HepG2 (cell line): ENCODE data around the gene CORO7. TPM values are rescaled to one million over a fixed set of nuclear protein-coding genes. Genes with fewer than 3 reads are reported as not detected.

Experiments used
- AGO2 ChIP-seq: fragments of 200-400 bp; formaldehyde crosslinking; optimal IDR thresholded peaks from 2 replicates; pipeline ENCODE3; 2017; ENCODE audit warnings: mild to moderate bottlenecking, low read depth, low read length, moderate library complexity
- ELF4 ChIP-seq: sonication (generic); formaldehyde crosslinking; IDR thresholded peaks from 2 replicates; pipeline ENCODE4 v1.5.0; 2020; ENCODE audit warnings: missing genetic modification reagents, mild to moderate bottlenecking, moderate library complexity, borderline replicate concordance
- FOSL2 ChIP-seq: sonication (generic); formaldehyde crosslinking; IDR thresholded peaks from 2 replicates; pipeline ENCODE4 v1.4.0; 2020; ENCODE audit warnings: missing genetic modification reagents
- HOXA7 ChIP-seq: sonication (generic); formaldehyde crosslinking; IDR thresholded peaks from 2 replicates; pipeline ENCODE4 v1.8.1; 2022; ENCODE audit warnings: mild to moderate bottlenecking, missing genetic modification reagents, moderate library complexity
- MATR3 ChIP-seq: sonication (generic); formaldehyde crosslinking; IDR thresholded peaks from 2 replicates; pipeline ENCODE4 v1.4.0; 2020; ENCODE audit warnings: missing genetic modification reagents
- MYPOP ChIP-seq: sonication (generic); formaldehyde crosslinking; IDR thresholded peaks from 2 replicates; pipeline ENCODE4 v1.8.1; 2023; ENCODE audit warnings: mild to moderate bottlenecking, moderate library complexity, missing genetic modification reagents
- MZF1 ChIP-seq: sonication (generic); formaldehyde crosslinking; IDR thresholded peaks from 2 replicates; pipeline ENCODE4 v1.8.1; 2023; ENCODE audit warnings: mild to moderate bottlenecking, missing genetic modification reagents, borderline replicate concordance
- NFIB ChIP-seq: sonication (generic); formaldehyde crosslinking; IDR thresholded peaks from 2 replicates; pipeline ENCODE4 v1.9.0; 2021; ENCODE audit warnings: missing genetic modification reagents, mild to moderate bottlenecking, borderline replicate concordance
- NFIC ChIP-seq: IDR thresholded peaks from 2 replicates; pipeline ENCODE4 v1.6.1; 2012; ENCODE audit warnings: mild to moderate bottlenecking, low read length, inconsistent platforms
- NONO ChIP-seq, 2 experiments: fragments of 450-650 bp in 1 of 2; sonication (generic) in 1 of 2; formaldehyde crosslinking in 1 of 2; IDR thresholded peaks in 1 of 2; conservative IDR thresholded peaks in 1 of 2; 2 replicates each; pipeline versions ENCODE4 v1.6.1 to v1.8.0; 2017 to 2022; ENCODE audit warnings: mild to moderate bottlenecking in 1 of 2, missing genetic modification reagents in 1 of 2, moderate library complexity in 1 of 2
- PHB2 ChIP-seq: fragments of 450-650 bp; IDR thresholded peaks from 2 replicates; pipeline ENCODE4 v1.6.1; 2018; ENCODE audit not compliant: partially characterized antibody
- RBFOX2 ChIP-seq: fragments of 200-400 bp; formaldehyde crosslinking; IDR thresholded peaks from 2 replicates; pipeline ENCODE4 v1.6.1; 2017; ENCODE audit warnings: low read depth, mild to moderate bottlenecking, low read length
- RORA ChIP-seq: sonication (generic); formaldehyde crosslinking; IDR thresholded peaks from 2 replicates; pipeline ENCODE4 v1.5.0; 2020; ENCODE audit warnings: mild to moderate bottlenecking, missing genetic modification reagents, moderate library complexity
- SIN3A ChIP-seq: IDR thresholded peaks from 2 replicates; pipeline ENCODE4 v1.6.1; 2011; ENCODE audit warnings: low read depth, mild to moderate bottlenecking, control low read depth, low read length, borderline replicate concordance
- SKI ChIP-seq: fragments of 450-650 bp; IDR thresholded peaks from one replicate; pipeline ENCODE4 v1.6.1; 2018; ENCODE audit warnings: mild to moderate bottlenecking; ENCODE audit not compliant: partially characterized antibody
- SOX5 ChIP-seq: IDR thresholded peaks from 2 replicates; pipeline ENCODE4 v1.6.1; 2016; ENCODE audit warnings: borderline replicate concordance
- SP2 ChIP-seq: sonication (generic); formaldehyde crosslinking; IDR thresholded peaks from 2 replicates; pipeline ENCODE4 v1.5.1; 2020; ENCODE audit warnings: mild to moderate bottlenecking, missing genetic modification reagents
- ZBTB8A ChIP-seq: sonication (generic); formaldehyde crosslinking; IDR thresholded peaks from 2 replicates; pipeline ENCODE4 v1.4.0; 2020; ENCODE audit warnings: mild to moderate bottlenecking, low read depth, missing genetic modification reagents, borderline replicate concordance
- ZKSCAN5 ChIP-seq: sonication (generic); formaldehyde crosslinking; IDR thresholded peaks from 2 replicates; pipeline ENCODE4 v1.5.1; 2020; ENCODE audit warnings: mild to moderate bottlenecking, missing genetic modification reagents
- ZNF558 ChIP-seq: sonication (generic); formaldehyde crosslinking; IDR thresholded peaks from 2 replicates; pipeline ENCODE4 v1.9.0; 2022; ENCODE audit warnings: mild to moderate bottlenecking, missing genetic modification reagents, borderline replicate concordance
- ZNF781 ChIP-seq: sonication (generic); formaldehyde crosslinking; IDR thresholded peaks from 2 replicates; pipeline ENCODE4 v1.5.1; 2020; ENCODE audit warnings: borderline replicate concordance, mild to moderate bottlenecking, missing genetic modification reagents; ENCODE audit errors: not compliant biosample characterization
- ZNF841 ChIP-seq: sonication (generic); formaldehyde crosslinking; IDR thresholded peaks from 2 replicates; pipeline ENCODE4 v1.8.1; 2023; ENCODE audit warnings: missing genetic modification reagents, borderline replicate concordance
- ZSCAN21 ChIP-seq: sonication (generic); formaldehyde crosslinking; IDR thresholded peaks from 2 replicates; pipeline ENCODE4 v1.8.0; 2022; ENCODE audit warnings: mild to moderate bottlenecking, missing genetic modification reagents, moderate library complexity, borderline replicate concordance
- polyA plus RNA-seq, 8 experiments: library from polyadenylated mRNA; depleted of rRNA in 3 of 8; stranded (reverse) in 7 of 8; unstranded in 1 of 8; fragments of >200 nt; fragmentation: Illumina TruSeq in 4 of 8; extraction: Trizol in 4 of 8; gene quantifications; 2 replicates each; pipeline versions ENCODE4 v1.2.1 to v1.2.3, GENCODE V29; 2011 to 2016; ENCODE audit warnings: low read depth in 4 of 8, missing spikeins in 1 of 8, mixed read lengths in 1 of 8; ENCODE audit not compliant: insufficient read depth in 1 of 8
- total RNA-seq, 5 experiments: library from RNA; depleted of rRNA; stranded (reverse); fragments of >200 nt; fragmentation: Illumina TruSeq; extraction: Trizol; gene quantifications; 2 replicates each; pipeline ENCODE4 v1.2.3, GENCODE V29; 2016; ENCODE audit warnings: low read depth in 1 of 5
- TF ChIP-seq, protein P1 (sequence below): sonication (generic); formaldehyde crosslinking; IDR thresholded peaks from 2 replicates; pipeline ENCODE4 v1.4.0; 2020; ENCODE audit warnings: low read depth, mild to moderate bottlenecking, missing genetic modification reagents
- TF ChIP-seq, protein P2 (sequence below): IDR thresholded peaks from 2 replicates; pipeline ENCODE4 v1.6.1; 2016; ENCODE audit warnings: low read depth, borderline replicate concordance

CORO7 gene
- total and polyA plus RNA-seq, 2 of the 13 experiments (the other 11 are each of a cell fraction or from before 2014, with no cell fraction given): 9.9 to 14.3 TPM

DNA sequence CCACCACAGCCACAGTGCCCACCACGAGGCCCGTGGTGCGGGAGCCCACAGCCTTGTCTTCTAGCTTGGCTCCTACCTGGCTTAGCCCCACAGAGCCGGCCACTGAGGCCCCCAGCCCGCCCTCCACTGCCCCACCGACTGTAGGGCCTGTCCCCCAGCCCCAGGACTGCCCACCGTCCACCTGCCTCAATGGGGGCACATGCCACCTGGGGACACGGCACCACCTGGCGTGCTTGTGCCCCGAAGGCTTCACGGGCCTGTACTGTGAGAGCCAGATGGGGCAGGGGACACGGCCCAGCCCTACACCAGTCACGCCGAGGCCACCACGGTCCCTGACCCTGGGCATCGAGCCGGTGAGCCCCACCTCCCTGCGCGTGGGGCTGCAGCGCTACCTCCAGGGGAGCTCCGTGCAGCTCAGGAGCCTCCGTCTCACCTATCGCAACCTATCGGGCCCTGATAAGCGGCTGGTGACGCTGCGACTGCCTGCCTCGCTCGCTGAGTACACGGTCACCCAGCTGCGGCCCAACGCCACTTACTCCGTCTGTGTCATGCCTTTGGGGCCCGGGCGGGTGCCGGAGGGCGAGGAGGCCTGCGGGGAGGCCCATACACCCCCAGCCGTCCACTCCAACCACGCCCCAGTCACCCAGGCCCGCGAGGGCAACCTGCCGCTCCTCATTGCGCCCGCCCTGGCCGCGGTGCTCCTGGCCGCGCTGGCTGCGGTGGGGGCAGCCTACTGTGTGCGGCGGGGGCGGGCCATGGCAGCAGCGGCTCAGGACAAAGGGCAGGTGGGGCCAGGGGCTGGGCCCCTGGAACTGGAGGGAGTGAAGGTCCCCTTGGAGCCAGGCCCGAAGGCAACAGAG lies 34.2 kb downstream of the CORO7 start (continued):
- TF ChIP-seq ZSCAN21 (CRISPR knock-in tag): 0 out of 2 replicates have a peak, but pooled peaks have one; percentile 28
- TF ChIP-seq ZBTB8A (CRISPR knock-in tag): no peak
- TF ChIP-seq AGO2: peak; percentile 97
- no peak for TF ChIP-seq NONO (IDR thresholded peaks at IDR 0.05)
- TF ChIP-seq NONO (CRISPR knock-in tag; conservative IDR thresholded peaks at IDR 0.05): no peak
- TF ChIP-seq SP2: no peak
- no peak for TF ChIP-seq NFIC
- no peak for TF ChIP-seq NFIB (CRISPR knock-in tag)
- no peak for TF ChIP-seq ZNF558 (CRISPR knock-in tag)
- peak; percentile 78 for TF ChIP-seq RBFOX2
- TF ChIP-seq, protein P1, sequence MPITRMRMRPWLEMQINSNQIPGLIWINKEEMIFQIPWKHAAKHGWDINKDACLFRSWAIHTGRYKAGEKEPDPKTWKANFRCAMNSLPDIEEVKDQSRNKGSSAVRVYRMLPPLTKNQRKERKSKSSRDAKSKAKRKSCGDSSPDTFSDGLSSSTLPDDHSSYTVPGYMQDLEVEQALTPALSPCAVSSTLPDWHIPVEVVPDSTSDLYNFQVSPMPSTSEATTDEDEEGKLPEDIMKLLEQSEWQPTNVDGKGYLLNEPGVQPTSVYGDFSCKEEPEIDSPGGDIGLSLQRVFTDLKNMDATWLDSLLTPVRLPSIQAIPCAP: no peak
- TF ChIP-seq SKI: no peak
- TF ChIP-seq RORA (CRISPR knock-in tag): no peak
- TF ChIP-seq MATR3 (CRISPR knock-in tag): no peak
- no peak for TF ChIP-seq FOSL2 (CRISPR knock-in tag)
- TF ChIP-seq, protein P2, sequence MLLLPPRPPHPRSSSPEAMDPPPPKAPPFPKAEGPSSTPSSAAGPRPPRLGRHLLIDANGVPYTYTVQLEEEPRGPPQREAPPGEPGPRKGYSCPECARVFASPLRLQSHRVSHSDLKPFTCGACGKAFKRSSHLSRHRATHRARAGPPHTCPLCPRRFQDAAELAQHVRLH (CRISPR knock-in tag): no peak
- TF ChIP-seq ELF4: no peak
- TF ChIP-seq PHB2: no peak
- no peak for TF ChIP-seq HOXA7 (CRISPR knock-in tag)
- TF ChIP-seq MYPOP (CRISPR knock-in tag): no peak
- no peak for TF ChIP-seq MZF1 (CRISPR knock-in tag)
- no peak for TF ChIP-seq ZKSCAN5 (CRISPR knock-in tag)
- TF ChIP-seq ZNF781 (CRISPR knock-in tag): no peak
- no peak for TF ChIP-seq SIN3A
- no peak for TF ChIP-seq ZNF841 (CRISPR knock-in tag)
- no peak for TF ChIP-seq SOX5
